ENCODE data around the gene RIT2. TPM values are rescaled to one million over a fixed set of nuclear protein-coding genes. Genes with fewer than 3 reads are reported as not detected.

Gene RIT2
- total and polyA plus RNA-seq, 2 of the 4 experiments (the other 2 are of a cell fraction): not detected

- Histone ChIP-seq H3K4me2 (ENCODE audit: low read depth, low read length) (no peak overlapping the region), H4K91ac (ENCODE audit: insufficient read depth, low read depth, low read length) (no peak overlapping the region), H2AK5ac (ENCODE audit: low read depth, low read length) (no peak overlapping the region), H2BK15ac (ENCODE audit: low read depth, low read length) (no peak overlapping the region), H3K23ac (ENCODE audit: low read depth, low read length) (no peak overlapping the region), H3K9me1 (ENCODE audit: insufficient read depth, low read length) (no peaks in the 10 kb centered on the region), H2BK120ac (ENCODE audit: low read depth, low read length) (no peak overlapping the region), H3K56ac (ENCODE audit: extremely low read depth, insufficient read depth, low read length) (no peak overlapping the region), H4K8ac (ENCODE audit: low read depth in 2 of 2, low read length in 2 of 2) (no peak overlapping the region), H3K27ac (ENCODE audit: insufficient read depth, low read length) (no peak overlapping the region), H3K9ac (ENCODE audit: low read depth, low read length) (no peak overlapping the region), H2AFZ (replicated peaks; ENCODE audit: low read length, poor library complexity) (no peak overlapping the region), H3K4ac (ENCODE audit: low read depth, low read length) (no peak overlapping the region), H2BK20ac (ENCODE audit: low read depth, low read length) (no peak overlapping the region), H3K79me1 (ENCODE audit: low read depth in 1 of 2, low read length in 2 of 2) (no peaks in the 10 kb centered on the region), H3K14ac (replicated peaks; ENCODE audit: low read depth, low read length) (no peak overlapping the region), H3K18ac (ENCODE audit: low read depth, low read length) (no peak overlapping the region), H3K36me3 (ENCODE audit: control insufficient read depth, insufficient read depth, low read length) (no peaks in the 10 kb centered on the region), H4K20me1 (ENCODE audit: insufficient read depth, low read length) (no peaks in the 10 kb centered on the region), H3K9me3 (ENCODE audit: control insufficient read depth, insufficient read depth, low read length) (peaks cover 2% of the 10 kb centered on the region; the same call in 1 of the 2 replicates), H2BK5ac (ENCODE audit: low read depth, low read length, poor library complexity, severe bottlenecking) (no peak overlapping the region), H4K5ac (ENCODE audit: low read depth, low read length) (no peak overlapping the region), H3K4me1 (ENCODE audit: control insufficient read depth, insufficient read depth, low read length) (no peaks in the 10 kb centered on the region), H2AK9ac (replicated peaks; ENCODE audit: low read depth, low read length, poor library complexity) (no peak overlapping the region), H3K4me3 (ENCODE audit: insufficient read depth, low read depth, low read length) (no peak overlapping the region), H3K27me3 (ENCODE audit: control insufficient read depth, insufficient read depth, low read length) (no peaks in the 10 kb centered on the region)
- DNase-seq (no peak), ATAC-seq (ENCODE audit: low read depth) (no peak)
- in situ Hi-C loops (cut with MboI; ENCODE audit: low sequenced_read_pairs): no loop called here
- ChIA-PET CTCF (no interaction called here), POLR2A (ENCODE audit: unreplicated experiment) (no interaction called here)
- dilution Hi-C loops (cut with HindIII; ENCODE audit: low sequenced_read_pairs, unreplicated experiment): no loop called here
- no TSS peak for BruUV-seq (replicated peaks)
- intact Hi-C loops (cut with micrococcal nuclease): no loop called here
- TF ChIP-seq RFX5 (IDR thresholded peaks at IDR 0.05; ENCODE audit: low read depth, low read length): no peak
- TF ChIP-seq FOS (IDR thresholded peaks at IDR 0.05; ENCODE audit: low read depth, low read length): no peak
- no peak for TF ChIP-seq MXI1 (IDR thresholded peaks at IDR 0.05; ENCODE audit: borderline replicate concordance, low read depth, low read length)
- no peak for TF ChIP-seq CTCF (conservative IDR thresholded peaks at IDR 0.05; ENCODE audit: low read depth, low read length)
- TF ChIP-seq BHLHE40 (IDR thresholded peaks at IDR 0.05; ENCODE audit: low read depth, low read length): no peak
- no peak for TF ChIP-seq MAFK (IDR thresholded peaks at IDR 0.05; ENCODE audit: low read depth, low read length)
- TF ChIP-seq USF2 (IDR thresholded peaks at IDR 0.05; ENCODE audit: low read depth, low read length): no peak
- TF ChIP-seq CEBPB (IDR thresholded peaks at IDR 0.05; ENCODE audit: low read depth, low read length): no peak
- no peak for TF ChIP-seq ELK1 (IDR thresholded peaks at IDR 0.05; ENCODE audit: borderline replicate concordance, low read depth, low read length)
- no peak for TF ChIP-seq POLR2A (IDR thresholded peaks at IDR 0.05; ENCODE audit: low read depth, low read length)
- no peak for TF ChIP-seq CHD1 (IDR thresholded peaks at IDR 0.05; ENCODE audit: low read depth, low read length)
- TF ChIP-seq NFE2L2 (IDR thresholded peaks at IDR 0.05; ENCODE audit: low read depth, low read length): no peak
- no peak for TF ChIP-seq RAD21 (IDR thresholded peaks at IDR 0.05; ENCODE audit: low read length)
- TF ChIP-seq SMC3 (IDR thresholded peaks at IDR 0.05; ENCODE audit: low read depth, low read length): no peak
- TF ChIP-seq RCOR1 (IDR thresholded peaks at IDR 0.05; ENCODE audit: insufficient replicate concordance, low read length): no peak
- TF ChIP-seq MAZ (IDR thresholded peaks at IDR 0.05; ENCODE audit: borderline replicate concordance, low read depth, low read length): no peak
- WGBS, 2 experiments (ENCODE audit: extremely low coverage in 2 of 2, insufficient read length in 1 of 2): 45% methylated on average over 2 of the region's 4 CpGs; no CpG with 5 or more reads in 1 of the 2 experiments
Observed at GRCh38 chr18:43079422-43079821, 36.1 kb downstream of the RIT2 start.
